ENCODE data around the gene ZNF592.

ZNF592 gene

GRCh38 chr15:84819791-84820190 is 71.4 kb downstream of the ZNF592 start:
- no peak for DNase-seq
- intact Hi-C loops (cut with DNase I): loop anchor here (10.0 kb wide), 1 partner anchor 65 kb away; no protein-coding TSS in a partner anchor

GRCh38 chr15:84821501-84822021 is 73.2 kb downstream of the ZNF592 start:
- peak in 2 of 10 donors; percentile 48 to 90 for DNase-seq

GRCh38 chr15:84822653-84823281 is 74.4 kb downstream of the ZNF592 start:
- intact Hi-C loops (cut with DNase I): no loop called here
- DNase-seq: no peak

More at GRCh38 chr15:84821501-84822021, 73.2 kb downstream of the ZNF592 start:
- intact Hi-C loops (cut with DNase I): no loop called here

- no peak for DNase-seq
Measured at GRCh38 chr15:84823282-84823878, 75.0 kb downstream of the ZNF592 start.

GRCh38 chr15:84824260-84825007 is 76.0 kb downstream of the ZNF592 start:
- peak in 1 of 10 donors; percentile 37 for DNase-seq
- intact Hi-C loops (cut with DNase I): no loop called here

More at GRCh38 chr15:84823282-84823878, 75.0 kb downstream of the ZNF592 start:
- intact Hi-C loops (cut with DNase I): no loop called here

- DNase-seq: no peak
- intact Hi-C loops (cut with DNase I): no loop called here
Measured at GRCh38 chr15:84826369-84826823, 78.0 kb downstream of the ZNF592 start.

GRCh38 chr15:84827246-84827645 is 78.9 kb downstream of the ZNF592 start:
- intact Hi-C loops (cut with DNase I): no loop called here
- DNase-seq: no peak

GRCh38 chr15:84828086-84828908 is 79.9 kb downstream of the ZNF592 start:
- intact Hi-C loops (cut with DNase I): no loop called here
- DNase-seq: no peak

- no peak for DNase-seq
- intact Hi-C loops (cut with DNase I): no loop called here
Measured at GRCh38 chr15:84829428-84829827, 81.0 kb downstream of the ZNF592 start.

GRCh38 chr15:84830036-84830435 is 81.6 kb downstream of the ZNF592 start:
- no peak for DNase-seq
- intact Hi-C loops (cut with DNase I): no loop called here

- no peak for DNase-seq
- intact Hi-C loops (cut with DNase I): no loop called here
Measured at GRCh38 chr15:84831028-84831427, 82.6 kb downstream of the ZNF592 start.

GRCh38 chr15:84831613-84832012 is 83.2 kb downstream of the ZNF592 start:
- intact Hi-C loops (cut with DNase I): no loop called here
- DNase-seq: no peak

- no peak for DNase-seq
- intact Hi-C loops (cut with DNase I): no loop called here
Measured at GRCh38 chr15:84832448-84833040, 84.2 kb downstream of the ZNF592 start.

GRCh38 chr15:84833447-84834228 is 85.2 kb downstream of the ZNF592 start:
- intact Hi-C loops (cut with DNase I): no loop called here
- DNase-seq: no peak

GRCh38 chr15:84834229-84834955 is 86.0 kb downstream of the ZNF592 start:
- DNase-seq: no peak

GRCh38 chr15:84834969-84835368 is 86.6 kb downstream of the ZNF592 start:
- no peak for DNase-seq
- intact Hi-C loops (cut with DNase I): no loop called here

More at GRCh38 chr15:84834229-84834955, 86.0 kb downstream of the ZNF592 start:
- intact Hi-C loops (cut with DNase I): no loop called here

GRCh38 chr15:84835661-84836337 is 87.4 kb downstream of the ZNF592 start:
- intact Hi-C loops (cut with DNase I): no loop called here
- DNase-seq: no peak

GRCh38 chr15:84836844-84837243 is 88.5 kb downstream of the ZNF592 start:
- intact Hi-C loops (cut with DNase I): no loop called here
- DNase-seq: no peak

Measured in posterior cingulate gyrus (tissue), 11 donors.